ENCODE results near the gene ICAM5.

DNA sequence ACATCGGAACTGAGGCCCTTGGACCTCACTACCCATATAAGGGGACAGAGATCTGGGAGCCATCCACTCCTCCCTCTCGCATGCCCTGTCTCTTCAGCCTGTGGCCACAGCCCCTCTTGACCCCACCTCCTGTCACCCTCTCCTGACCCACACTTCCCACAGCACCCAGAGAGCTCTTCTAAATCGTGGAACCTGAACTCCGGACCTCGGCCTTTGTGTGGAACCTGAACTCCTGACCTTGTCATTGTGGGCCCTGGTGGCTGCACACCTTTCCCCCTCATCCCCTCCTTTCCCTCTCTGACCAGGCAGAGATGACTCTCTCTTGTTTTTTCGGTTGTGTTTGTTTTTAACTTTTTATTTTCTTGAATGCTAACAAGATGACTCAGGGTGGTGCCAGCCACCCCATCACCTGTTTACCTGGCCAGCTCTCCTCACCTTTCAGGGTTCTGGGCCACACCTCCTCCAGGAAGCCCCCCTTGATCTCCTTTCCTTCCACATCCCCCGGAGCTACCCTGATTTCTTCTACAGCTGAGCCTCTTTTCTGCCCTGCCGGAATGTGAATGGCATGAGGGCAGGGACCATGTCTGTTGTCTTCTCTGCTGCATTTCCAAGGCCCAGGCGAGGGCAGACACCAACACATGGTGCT lies 32.7 kb upstream of the ICAM5 start:
- TF ChIP-seq, protein P1, sequence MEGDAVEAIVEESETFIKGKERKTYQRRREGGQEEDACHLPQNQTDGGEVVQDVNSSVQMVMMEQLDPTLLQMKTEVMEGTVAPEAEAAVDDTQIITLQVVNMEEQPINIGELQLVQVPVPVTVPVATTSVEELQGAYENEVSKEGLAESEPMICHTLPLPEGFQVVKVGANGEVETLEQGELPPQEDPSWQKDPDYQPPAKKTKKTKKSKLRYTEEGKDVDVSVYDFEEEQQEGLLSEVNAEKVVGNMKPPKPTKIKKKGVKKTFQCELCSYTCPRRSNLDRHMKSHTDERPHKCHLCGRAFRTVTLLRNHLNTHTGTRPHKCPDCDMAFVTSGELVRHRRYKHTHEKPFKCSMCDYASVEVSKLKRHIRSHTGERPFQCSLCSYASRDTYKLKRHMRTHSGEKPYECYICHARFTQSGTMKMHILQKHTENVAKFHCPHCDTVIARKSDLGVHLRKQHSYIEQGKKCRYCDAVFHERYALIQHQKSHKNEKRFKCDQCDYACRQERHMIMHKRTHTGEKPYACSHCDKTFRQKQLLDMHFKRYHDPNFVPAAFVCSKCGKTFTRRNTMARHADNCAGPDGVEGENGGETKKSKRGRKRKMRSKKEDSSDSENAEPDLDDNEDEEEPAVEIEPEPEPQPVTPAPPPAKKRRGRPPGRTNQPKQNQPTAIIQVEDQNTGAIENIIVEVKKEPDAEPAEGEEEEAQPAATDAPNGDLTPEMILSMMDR (conservative IDR thresholded peaks at IDR 0.05) = no peak
- TF ChIP-seq EZH2 (IDR thresholded peaks at IDR 0.05; ENCODE audit: low read depth) = no peak

All from PC-9 (cell line).